ENCODE data around the gene BRIP1.

DNA sequence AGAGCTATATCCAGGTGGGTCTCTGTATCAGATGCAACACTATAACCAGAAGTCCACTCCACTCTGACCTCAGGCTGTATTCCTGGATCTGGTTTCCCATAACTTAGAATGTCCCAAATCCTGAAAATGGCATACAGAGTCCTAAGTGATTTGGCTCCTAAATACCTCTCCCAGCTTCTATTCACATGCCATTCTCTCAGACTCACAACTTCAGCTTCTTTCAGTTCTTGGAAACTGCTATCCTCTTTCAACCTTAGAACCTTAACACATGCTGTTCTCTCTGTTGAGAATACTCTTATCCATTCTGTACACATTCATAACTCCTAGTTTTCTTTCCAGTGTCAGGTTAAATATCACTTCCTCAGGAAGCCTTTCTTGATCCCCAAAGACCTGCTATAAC, 132.0 kb downstream of the BRIP1 start:
- TF ChIP-seq, protein P1, sequence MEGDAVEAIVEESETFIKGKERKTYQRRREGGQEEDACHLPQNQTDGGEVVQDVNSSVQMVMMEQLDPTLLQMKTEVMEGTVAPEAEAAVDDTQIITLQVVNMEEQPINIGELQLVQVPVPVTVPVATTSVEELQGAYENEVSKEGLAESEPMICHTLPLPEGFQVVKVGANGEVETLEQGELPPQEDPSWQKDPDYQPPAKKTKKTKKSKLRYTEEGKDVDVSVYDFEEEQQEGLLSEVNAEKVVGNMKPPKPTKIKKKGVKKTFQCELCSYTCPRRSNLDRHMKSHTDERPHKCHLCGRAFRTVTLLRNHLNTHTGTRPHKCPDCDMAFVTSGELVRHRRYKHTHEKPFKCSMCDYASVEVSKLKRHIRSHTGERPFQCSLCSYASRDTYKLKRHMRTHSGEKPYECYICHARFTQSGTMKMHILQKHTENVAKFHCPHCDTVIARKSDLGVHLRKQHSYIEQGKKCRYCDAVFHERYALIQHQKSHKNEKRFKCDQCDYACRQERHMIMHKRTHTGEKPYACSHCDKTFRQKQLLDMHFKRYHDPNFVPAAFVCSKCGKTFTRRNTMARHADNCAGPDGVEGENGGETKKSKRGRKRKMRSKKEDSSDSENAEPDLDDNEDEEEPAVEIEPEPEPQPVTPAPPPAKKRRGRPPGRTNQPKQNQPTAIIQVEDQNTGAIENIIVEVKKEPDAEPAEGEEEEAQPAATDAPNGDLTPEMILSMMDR (IDR thresholded peaks at IDR 0.05), result no peak
- TF ChIP-seq POLR2A (IDR thresholded peaks at IDR 0.05), result no peak

Data from testis (tissue), 2 donors.